Duodenal mucosa (tissue), 2 donors: ENCODE measurements around the gene TNFRSF18.
A peak's percentile ranks its signal among the peaks of the same experiment; 100 is the strongest.

ENCODE experiments used
- H3K27ac ChIP-seq: one replicate; pipeline ENCODE4 v1.7.0; 2013; ENCODE audit warnings: low read depth, low read length
- H3K27me3 ChIP-seq, 2 donors: one replicate each; pipeline ENCODE4 v1.7.0; 2013; ENCODE audit warnings: low read length in 2 of 2, control low read depth in 1 of 2; ENCODE audit not compliant: insufficient read depth in 2 of 2, control insufficient read depth in 1 of 2
- H3K36me3 ChIP-seq, 2 donors: one replicate each; pipeline ENCODE4 v1.7.0; 2013; ENCODE audit warnings: low read length in 2 of 2, control low read depth in 1 of 2; ENCODE audit not compliant: insufficient read depth in 2 of 2, control insufficient read depth in 1 of 2
- H3K4me1 ChIP-seq, 2 donors: one replicate each; pipeline ENCODE4 v1.7.0; 2013; ENCODE audit warnings: low read length in 2 of 2, control low read depth in 1 of 2; ENCODE audit not compliant: insufficient read depth in 2 of 2, control insufficient read depth in 1 of 2
- H3K4me3 ChIP-seq, 2 donors: one replicate each; pipeline ENCODE4 v1.7.0; 2013; ENCODE audit warnings: low read length in 2 of 2, low read depth in 1 of 2
- H3K9ac ChIP-seq, 2 donors: one replicate each; pipeline ENCODE4 v1.7.0; 2013; ENCODE audit warnings: low read length in 2 of 2, low read depth in 1 of 2
- H3K9me3 ChIP-seq, 2 donors: one replicate each; pipeline ENCODE4 v1.7.0; 2013; ENCODE audit warnings: low read length in 2 of 2, control low read depth in 1 of 2; ENCODE audit not compliant: control insufficient read depth in 1 of 2

The TNFRSF18 gene

DNA sequence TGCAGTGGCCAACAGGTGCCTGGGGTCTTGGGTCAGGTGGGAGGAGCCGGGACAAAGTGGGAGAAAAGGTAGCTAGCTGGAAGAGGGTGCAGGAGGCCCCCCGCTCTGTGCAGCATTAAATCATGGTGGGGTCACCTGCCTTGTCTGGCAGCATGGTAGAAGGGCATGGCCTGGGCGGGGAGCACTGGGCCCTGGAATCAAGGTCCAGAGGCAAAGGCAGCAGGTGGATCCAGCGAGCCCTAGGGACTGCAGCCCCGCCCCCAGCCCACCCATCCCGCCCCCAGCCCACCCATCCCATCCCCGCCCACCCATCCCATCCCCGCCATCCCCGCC is 49.4 kb downstream of the TNFRSF18 start:
- peaks cover 20 to 26% of the 10 kb centered on the region in 2 donors for H3K4me1 ChIP-seq

GRCh38 chr1:1156140-1157032 is 50.0 kb downstream of the TNFRSF18 start:
- Histone ChIP-seq H3K36me3 (peaks cover 0 to 11% of the 10 kb centered on the region in 2 donors), H3K4me3 (peak overlapping the region in 1 of 2 donors; percentile 10), H3K4me1 (peaks cover 20 to 26% of the 10 kb centered on the region in 2 donors), H3K9ac (no peak overlapping the region), H3K9me3 (peaks cover 0 to 5% of the 10 kb centered on the region in 2 donors), H3K27me3 (no peaks in the 10 kb centered on the region), H3K27ac (no peak overlapping the region)

More for the DNA sequence above, 49.4 kb downstream of the TNFRSF18 start:
- H3K27me3 ChIP-seq = no peaks in the 10 kb centered on the region
- H3K9me3 ChIP-seq = peaks cover 0 to 4% of the 10 kb centered on the region in 2 donors
- no peak overlapping the region for H3K9ac ChIP-seq
- no peak overlapping the region for H3K27ac ChIP-seq
- H3K36me3 ChIP-seq = peaks cover 0 to 7% of the 10 kb centered on the region in 2 donors
- peak overlapping the region in 1 of 2 donors; percentile 10 for H3K4me3 ChIP-seq

GRCh38 chr1:1155258-1155657 is 51.1 kb downstream of the TNFRSF18 start:
- Histone ChIP-seq H3K9me3 (peaks cover 0 to 5% of the 10 kb centered on the region in 2 donors), H3K4me1 (peaks cover 19 to 27% of the 10 kb centered on the region in 2 donors), H3K27ac (no peak overlapping the region), H3K4me3 (no peak overlapping the region), H3K9ac (no peak overlapping the region), H3K27me3 (no peaks in the 10 kb centered on the region), H3K36me3 (peaks cover 0 to 11% of the 10 kb centered on the region in 2 donors)

GRCh38 chr1:1153874-1154273 is 52.5 kb downstream of the TNFRSF18 start:
- Histone ChIP-seq H3K9ac (no peak overlapping the region), H3K27ac (no peak overlapping the region), H3K27me3 (no peaks in the 10 kb centered on the region), H3K9me3 (peaks cover 0 to 5% of the 10 kb centered on the region in 2 donors), H3K36me3 (peaks cover 0 to 11% of the 10 kb centered on the region in 2 donors), H3K4me3 (no peak overlapping the region), H3K4me1 (peaks cover 19 to 27% of the 10 kb centered on the region in 2 donors)
